GM12872 (cell line): ENCODE measurements around the gene SNX8.

Experiments
- TF ChIP-seq, protein P1 (sequence below): IDR thresholded peaks from 3 replicates; pipeline ENCODE4 v1.5.1; 2011; ENCODE audit warnings: low read depth, mild to moderate bottlenecking, low read length, moderate library complexity; ENCODE audit not compliant: insufficient read depth

Gene SNX8

GRCh38 chr7:2301511-2301863, 12.8 kb downstream of the SNX8 start:
- TF ChIP-seq, protein P1, sequence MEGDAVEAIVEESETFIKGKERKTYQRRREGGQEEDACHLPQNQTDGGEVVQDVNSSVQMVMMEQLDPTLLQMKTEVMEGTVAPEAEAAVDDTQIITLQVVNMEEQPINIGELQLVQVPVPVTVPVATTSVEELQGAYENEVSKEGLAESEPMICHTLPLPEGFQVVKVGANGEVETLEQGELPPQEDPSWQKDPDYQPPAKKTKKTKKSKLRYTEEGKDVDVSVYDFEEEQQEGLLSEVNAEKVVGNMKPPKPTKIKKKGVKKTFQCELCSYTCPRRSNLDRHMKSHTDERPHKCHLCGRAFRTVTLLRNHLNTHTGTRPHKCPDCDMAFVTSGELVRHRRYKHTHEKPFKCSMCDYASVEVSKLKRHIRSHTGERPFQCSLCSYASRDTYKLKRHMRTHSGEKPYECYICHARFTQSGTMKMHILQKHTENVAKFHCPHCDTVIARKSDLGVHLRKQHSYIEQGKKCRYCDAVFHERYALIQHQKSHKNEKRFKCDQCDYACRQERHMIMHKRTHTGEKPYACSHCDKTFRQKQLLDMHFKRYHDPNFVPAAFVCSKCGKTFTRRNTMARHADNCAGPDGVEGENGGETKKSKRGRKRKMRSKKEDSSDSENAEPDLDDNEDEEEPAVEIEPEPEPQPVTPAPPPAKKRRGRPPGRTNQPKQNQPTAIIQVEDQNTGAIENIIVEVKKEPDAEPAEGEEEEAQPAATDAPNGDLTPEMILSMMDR: no peak

- TF ChIP-seq, protein P1: no peak
Observed at GRCh38 chr7:2299870-2300512, 14.2 kb downstream of the SNX8 start.

DNA sequence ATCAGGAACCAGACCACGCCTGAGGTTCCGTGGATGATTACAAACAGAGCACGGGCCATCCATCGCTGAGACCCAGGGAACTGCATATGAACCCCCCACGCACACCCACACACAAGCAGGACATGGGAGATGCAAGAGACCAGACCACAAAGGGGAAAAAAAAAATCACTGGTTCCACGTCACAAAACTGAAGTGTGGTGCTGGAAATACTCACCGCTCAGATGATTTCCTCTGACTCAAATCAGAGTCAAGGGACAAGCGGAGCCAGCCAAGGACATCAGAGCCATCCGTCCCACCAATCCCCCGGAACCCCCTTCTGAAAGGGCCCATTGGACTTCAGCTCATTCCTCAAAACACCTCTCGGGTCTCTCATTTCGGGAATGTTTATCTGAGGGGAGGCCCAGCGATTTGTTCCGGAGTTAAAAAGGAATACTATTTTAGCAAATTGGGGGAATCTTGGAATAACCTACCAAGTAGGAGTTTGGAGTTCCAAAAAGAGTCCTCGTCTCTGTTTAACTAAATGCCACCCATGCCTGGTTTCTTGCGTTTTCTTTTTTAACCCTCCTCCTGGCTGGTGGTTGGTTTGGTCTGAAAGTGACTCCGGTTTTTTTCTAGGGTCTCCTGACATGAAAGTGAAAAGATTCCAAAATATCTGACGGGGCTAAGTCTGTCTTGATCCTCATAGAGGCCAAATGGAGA, 15.0 kb downstream of the SNX8 start:
- TF ChIP-seq, protein P1: no peak

DNA sequence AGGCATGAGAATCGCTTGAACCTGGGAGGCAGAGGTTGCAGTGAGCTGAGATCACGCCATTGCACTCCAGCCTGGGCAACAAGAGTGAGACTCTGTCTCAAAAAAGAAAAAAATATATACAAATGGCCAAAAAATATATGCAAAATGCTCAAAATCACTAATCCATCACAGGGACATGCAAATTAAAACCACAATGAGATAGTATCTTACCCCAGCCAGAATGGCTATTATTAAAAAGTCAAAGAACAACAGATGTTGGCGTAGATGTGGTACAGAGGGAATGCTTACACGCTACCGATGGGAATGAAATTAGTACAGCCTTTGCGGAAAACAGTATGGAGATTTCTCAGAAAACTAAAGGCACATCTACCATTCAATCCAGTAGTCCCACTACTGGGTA, 17.4 kb downstream of the SNX8 start:
- TF ChIP-seq, protein P1: no peak

GRCh38 chr7:2295936-2296620, 18.2 kb downstream of the SNX8 start:
- TF ChIP-seq, protein P1: no peak

DNA sequence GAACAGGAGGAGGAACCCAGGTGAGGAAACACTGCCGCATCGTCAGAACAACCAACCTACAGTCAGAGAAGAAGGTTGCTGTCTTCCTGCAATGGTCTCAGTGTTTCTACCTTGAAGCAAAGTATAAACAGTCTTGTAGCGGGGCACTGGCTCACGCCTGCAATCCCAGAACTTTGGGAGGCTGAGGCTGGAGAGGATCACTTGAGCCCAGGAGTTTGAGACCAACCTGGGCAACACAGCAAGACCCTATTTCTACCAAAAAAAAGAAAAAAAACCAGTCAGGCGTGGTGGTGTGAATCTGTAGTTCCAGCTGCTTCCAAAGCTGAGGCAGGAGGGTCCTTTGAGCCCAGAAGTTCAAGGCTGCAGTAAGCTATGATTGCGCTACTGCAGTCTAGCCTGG, 23.4 kb downstream of the SNX8 start:
- TF ChIP-seq, protein P1: no peak

GRCh38 chr7:2289621-2290020, 24.6 kb downstream of the SNX8 start:
- TF ChIP-seq, protein P1: no peak
